HCT116 (cell line): ENCODE measurements around the gene ACSF2. TPM values are rescaled to one million over a fixed set of nuclear protein-coding genes. Genes with fewer than 3 reads are reported as not detected.

ENCODE experiments used
- ATAC-seq: fragments of 200-7000 bp; cut with Tn5 transposase; 2 replicates; pipeline ENCODE4 v1.9.1; 2020; ENCODE audit warnings: mild to moderate bottlenecking, moderate library complexity
- BruUV-seq: library from RNA; stranded (reverse); fragments of 400-500 nt; replicated peaks from 2 replicates; lab custom pipeline; 2021; lab: Mats Ljungman, UMichigan
- CTCF ChIA-PET: fragments of 300-600 bp; sonication (Branson Sonifier 250); formaldehyde crosslinking; loops from one replicate; lab custom pipeline; 2021; ENCODE audit warnings: antibody characterized with exemption; lab: Charles Lee
- POLR2A ChIA-PET: fragments of 300-600, 350-600 bp; sonication (Branson Sonifier 250); formaldehyde crosslinking; loops from one replicate; lab custom pipeline; 2021; ENCODE audit warnings: antibody characterized with exemption; lab: Charles Lee
- RAD21 ChIA-PET, 2 experiments: fragments of 300-600 bp; sonication (Branson Sonifier 250); formaldehyde crosslinking; loops; one replicate each; lab custom pipeline; 2023; ENCODE audit warnings: low total read pairs in 2 of 2; ENCODE audit not compliant: uncharacterized antibody in 2 of 2, unreplicated experiment in 2 of 2, low non-redundant PET in 1 of 2; lab: Charles Lee
- DNase-seq: peaks from one replicate; pipeline ENCODE4 v3.0.0-alpha.2; 2010; ENCODE audit warnings: low read depth, low spot score
- H2AFZ ChIP-seq: fragments of 200-600 bp; shearing (Covaris generic), sonication (generic); 2 replicates; pipeline ENCODE4 v1.6.1; 2017; ENCODE audit warnings: low read depth, mixed run types, mixed read lengths, antibody characterized with exemption, low read length; ENCODE audit not compliant: poor library complexity, severe bottlenecking
- H3K27ac ChIP-seq: 2 replicates; pipeline ENCODE4 v1.5.1; 2012; ENCODE audit warnings: low read depth, low read length
- H3K27me3 ChIP-seq: fragments of 200-600 bp; sonication (generic); 2 replicates; pipeline ENCODE4 v1.6.1; 2016; ENCODE audit warnings: mixed run types, low read length, mixed read lengths; ENCODE audit not compliant: insufficient read depth
- H3K36me3 ChIP-seq, 2 experiments: fragments of 200-500 bp in 1 of 2; fragments of 200-600 bp in 1 of 2; sonication (Bioruptor generic) in 1 of 2; sonication (generic) in 1 of 2; 2 replicates each; pipeline versions ENCODE4 v1.5.1 to v1.6.1; 2014 to 2016; ENCODE audit warnings: low read length in 2 of 2, inconsistent platforms in 1 of 2, mixed read lengths in 1 of 2, mixed run types in 1 of 2; ENCODE audit not compliant: insufficient read depth in 2 of 2, control insufficient read depth in 1 of 2
- H3K4me1 ChIP-seq, 2 experiments: fragments of 200-600 bp in 1 of 2; sonication (generic) in 1 of 2; 2 replicates each; pipeline versions ENCODE4 v1.5.1 to v1.6.1; 2012 to 2017; ENCODE audit warnings: low read length in 2 of 2, inconsistent platforms in 1 of 2, mild to moderate bottlenecking in 1 of 2, mixed read lengths in 1 of 2, mixed run types in 1 of 2, moderate library complexity in 1 of 2; ENCODE audit not compliant: insufficient read depth in 2 of 2, control insufficient read depth in 1 of 2
- H3K4me2 ChIP-seq: fragments of 200-600 bp; sonication (generic); 2 replicates; pipeline ENCODE4 v1.6.1; 2017; ENCODE audit warnings: mixed run types, low read length, mixed read lengths
- H3K4me3 ChIP-seq, 2 experiments: fragments of 200-600 bp in 1 of 2; sonication (generic) in 1 of 2; replicated peaks in 1 of 2; 2 replicates each; pipeline ENCODE4 v1.5.1; 2011 to 2016; ENCODE audit warnings: low read length in 2 of 2, control low read depth in 1 of 2, low read depth in 1 of 2, mild to moderate bottlenecking in 1 of 2, mixed read lengths in 1 of 2, mixed run types in 1 of 2
- H3K79me2 ChIP-seq: fragments of 200-600 bp; sonication (generic); 2 replicates; pipeline ENCODE4 v1.6.1; 2017; ENCODE audit warnings: mild to moderate bottlenecking, mixed run types, low read length, moderate library complexity, mixed read lengths; ENCODE audit not compliant: insufficient read depth
- H3K9ac ChIP-seq: fragments of 200-600 bp; sonication (generic); 2 replicates; pipeline ENCODE4 v1.6.1; 2016; ENCODE audit warnings: low read length, mixed read lengths
- H3K9me2 ChIP-seq: fragments of 200-600 bp; sonication (generic), shearing (Covaris generic); 2 replicates; pipeline ENCODE4 v1.6.1; 2017; ENCODE audit warnings: mixed run types, mild to moderate bottlenecking, moderate library complexity; ENCODE audit not compliant: insufficient read depth
- H3K9me3 ChIP-seq, 2 experiments: fragments of 200-500 bp in 1 of 2; fragments of 200-600 bp in 1 of 2; sonication (Bioruptor generic) in 1 of 2; sonication (generic) in 1 of 2; 2 replicates each; pipeline ENCODE4 v1.6.1; 2014 to 2017; ENCODE audit warnings: low read length in 2 of 2, mixed read lengths in 2 of 2, inconsistent platforms in 1 of 2, low read depth in 1 of 2, mild to moderate bottlenecking in 1 of 2, mixed run types in 1 of 2, moderate library complexity in 1 of 2; ENCODE audit not compliant: control insufficient read depth in 1 of 2, insufficient read depth in 1 of 2
- H4K20me1 ChIP-seq: fragments of 200-600 bp; sonication (generic), shearing (Covaris generic); 2 replicates; pipeline ENCODE4 v1.6.1; 2017; ENCODE audit warnings: mixed run types, mild to moderate bottlenecking, moderate library complexity; ENCODE audit not compliant: insufficient read depth
- CBX3 ChIP-seq: IDR thresholded peaks from 2 replicates; pipeline ENCODE4 v1.6.1; 2012; ENCODE audit warnings: low read depth
- CEBPB ChIP-seq: IDR thresholded peaks from 2 replicates; pipeline ENCODE4 v1.6.1; 2012; ENCODE audit warnings: low read depth
- EGR1 ChIP-seq: IDR thresholded peaks from 2 replicates; pipeline ENCODE4 v1.6.1; 2012; ENCODE audit warnings: low read depth
- EZH2 ChIP-seq: fragments of 200-600 bp; sonication (generic); IDR thresholded peaks from 2 replicates; pipeline ENCODE4 v1.6.1; 2017; ENCODE audit warnings: antibody characterized with exemption, mixed run types
- FOSL1 ChIP-seq: IDR thresholded peaks from 2 replicates; pipeline ENCODE4 v1.6.1; 2012; ENCODE audit warnings: low read depth
- POLR2A ChIP-seq: IDR thresholded peaks from 2 replicates; pipeline ENCODE4 v1.7.0; 2011; ENCODE audit warnings: borderline replicate concordance; ENCODE audit not compliant: insufficient read depth, insufficient read length; ENCODE audit errors: extremely low read depth
- POLR2AphosphoS5 ChIP-seq: IDR thresholded peaks from 2 replicates; pipeline ENCODE4 v1.6.1; 2011; ENCODE audit warnings: mild to moderate bottlenecking, low read depth, low read length, moderate library complexity
- RAD21 ChIP-seq: IDR thresholded peaks from 2 replicates; pipeline ENCODE4 v1.6.1; 2012; ENCODE audit warnings: low read depth, mild to moderate bottlenecking
- REST ChIP-seq: IDR thresholded peaks from 2 replicates; pipeline ENCODE4 v1.6.1; 2012; ENCODE audit warnings: low read depth
- SIN3A ChIP-seq: IDR thresholded peaks from 2 replicates; pipeline ENCODE4 v1.6.1; 2012; ENCODE audit warnings: low read depth
- SP1 ChIP-seq: IDR thresholded peaks from 2 replicates; pipeline ENCODE4 v1.6.1; 2012; ENCODE audit warnings: low read depth
- SRF ChIP-seq: IDR thresholded peaks from 2 replicates; pipeline ENCODE4 v1.6.1; 2012; ENCODE audit warnings: low read depth
- intact Hi-C: fragments of 100-400 bp; cut with micrococcal nuclease; formaldehyde crosslinking; loops from 2 replicates; pipeline ENCODE4 v1.10.0; 2022
- total RNA-seq: library from RNA; stranded (reverse); gene quantifications from one replicate; pipeline ENCODE4 v1.2.1, GENCODE V29; 2021; ENCODE audit not compliant: unreplicated experiment
- TF ChIP-seq, protein P1 (sequence below): IDR thresholded peaks from 2 replicates; pipeline ENCODE4 v1.6.1; 2011; ENCODE audit warnings: mild to moderate bottlenecking, low read length, moderate library complexity; ENCODE audit not compliant: insufficient replicate concordance; ENCODE audit errors: extremely low read depth

Gene ACSF2
- total RNA-seq, 1 experiment from 2014 or later, result 52.4 TPM

GRCh38 chr17:50466371-50467113 is 40.5 kb downstream of the ACSF2 start:
- intact Hi-C loops, result no loop called here
- Histone ChIP-seq H3K36me3 (no peaks in the 10 kb centered on the region), H3K9me2 (no peaks in the 10 kb centered on the region), H4K20me1 (no peaks in the 10 kb centered on the region), H3K4me2 (no peak overlapping the region), H3K4me3 (no peak overlapping the region), H2AFZ (no peak overlapping the region), H3K9ac (no peak overlapping the region), H3K27me3 (no peaks in the 10 kb centered on the region), H3K27ac (no peak overlapping the region; the same call in 1 of the 2 replicates), H3K9me3 (no peaks in the 10 kb centered on the region), H3K4me1 (peaks cover 4 to 16% of the 10 kb centered on the region in 2 experiments; a peak in 2 of 4 replicates), H3K79me2 (no peaks in the 10 kb centered on the region)
- no TSS peak for BruUV-seq
- TF ChIP-seq CEBPB, result no peak
- no peak for TF ChIP-seq SP1
- TF ChIP-seq SIN3A, result no peak
- ChIA-PET POLR2A (interaction anchor here (0.6 kb wide), 1 partner anchor 38 kb away, joined by 3 read pairs; no protein-coding TSS in a partner anchor), RAD21 (no interaction called here), CTCF (no interaction called here)
- peak; percentile 16; the same call in 1 of the 2 replicates for ATAC-seq
- no peak for DNase-seq

DNA sequence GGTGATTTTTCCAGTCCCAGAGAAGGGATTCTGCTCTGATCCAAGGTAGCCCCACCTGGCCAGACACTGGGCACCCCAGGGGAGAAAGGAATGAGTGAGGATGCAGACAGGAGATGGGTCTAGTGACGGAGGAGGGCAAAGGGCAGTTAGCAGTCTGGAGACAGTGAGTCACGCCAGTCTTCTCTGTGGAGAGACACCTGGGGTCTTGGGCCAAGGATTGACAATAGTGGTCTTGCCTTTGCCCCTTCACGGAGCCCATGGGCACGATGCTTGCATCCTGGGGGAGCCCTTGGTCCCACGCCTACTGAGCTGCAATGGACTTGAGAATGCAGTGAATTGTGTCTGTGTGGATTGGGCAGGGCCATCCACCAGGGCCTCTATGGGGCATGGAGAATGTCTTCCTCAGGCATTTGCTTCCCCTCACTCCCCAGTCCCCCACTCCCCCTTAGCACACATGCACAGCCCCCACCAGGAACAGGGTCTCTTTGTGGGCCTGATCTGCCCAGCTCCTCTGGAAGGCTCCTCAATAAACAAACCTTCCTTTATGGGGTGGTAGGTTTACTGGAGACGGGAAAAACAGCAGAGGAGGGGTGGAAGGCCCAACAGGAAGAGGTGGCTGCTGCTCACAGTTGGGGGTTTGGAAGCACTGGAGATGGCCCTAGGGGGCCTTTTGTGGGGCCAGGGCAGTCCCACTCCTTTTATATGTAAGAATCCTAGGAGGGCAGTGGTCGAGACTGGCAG is 41.3 kb downstream of the ACSF2 start:
- ChIA-PET POLR2A (interaction anchor here (0.8 kb wide), 1 partner anchor 9 kb away, joined by 3 read pairs; no protein-coding TSS in a partner anchor), RAD21 (no interaction called here), CTCF (no interaction called here)
- H3K4me3 ChIP-seq, result no peak overlapping the region
- H3K79me2 ChIP-seq, result no peaks in the 10 kb centered on the region
- no peaks in the 10 kb centered on the region for H4K20me1 ChIP-seq
- H3K9me3 ChIP-seq, result no peaks in the 10 kb centered on the region
- no peaks in the 10 kb centered on the region for H3K27me3 ChIP-seq
- H3K27ac ChIP-seq, result no peak overlapping the region
- H3K9me2 ChIP-seq, result no peaks in the 10 kb centered on the region
- no peak overlapping the region for H2AFZ ChIP-seq
- H3K4me1 ChIP-seq, result peaks cover 4 to 16% of the 10 kb centered on the region in 2 experiments; a peak in 2 of 4 replicates
- intact Hi-C loops, result no loop called here
- BruUV-seq, result no TSS peak
- ATAC-seq (no peak), DNase-seq (no peak)
- no peak overlapping the region for H3K4me2 ChIP-seq
- H3K36me3 ChIP-seq, result no peaks in the 10 kb centered on the region
- H3K9ac ChIP-seq, result no peak overlapping the region
- no peak for TF ChIP-seq SRF
- no peak for TF ChIP-seq POLR2A
- no peak for TF ChIP-seq EGR1
- TF ChIP-seq CBX3, result no peak
- TF ChIP-seq REST, result no peak
- no peak for TF ChIP-seq CEBPB
- TF ChIP-seq, protein P1, sequence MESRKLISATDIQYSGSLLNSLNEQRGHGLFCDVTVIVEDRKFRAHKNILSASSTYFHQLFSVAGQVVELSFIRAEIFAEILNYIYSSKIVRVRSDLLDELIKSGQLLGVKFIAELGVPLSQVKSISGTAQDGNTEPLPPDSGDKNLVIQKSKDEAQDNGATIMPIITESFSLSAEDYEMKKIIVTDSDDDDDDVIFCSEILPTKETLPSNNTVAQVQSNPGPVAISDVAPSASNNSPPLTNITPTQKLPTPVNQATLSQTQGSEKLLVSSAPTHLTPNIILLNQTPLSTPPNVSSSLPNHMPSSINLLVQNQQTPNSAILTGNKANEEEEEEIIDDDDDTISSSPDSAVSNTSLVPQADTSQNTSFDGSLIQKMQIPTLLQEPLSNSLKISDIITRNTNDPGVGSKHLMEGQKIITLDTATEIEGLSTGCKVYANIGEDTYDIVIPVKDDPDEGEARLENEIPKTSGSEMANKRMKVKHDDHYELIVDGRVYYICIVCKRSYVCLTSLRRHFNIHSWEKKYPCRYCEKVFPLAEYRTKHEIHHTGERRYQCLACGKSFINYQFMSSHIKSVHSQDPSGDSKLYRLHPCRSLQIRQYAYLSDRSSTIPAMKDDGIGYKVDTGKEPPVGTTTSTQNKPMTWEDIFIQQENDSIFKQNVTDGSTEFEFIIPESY, result no peak
- no peak for TF ChIP-seq FOSL1
- TF ChIP-seq RAD21, result no peak
- TF ChIP-seq EZH2, result no peak
- TF ChIP-seq POLR2AphosphoS5, result no peak
- TF ChIP-seq SP1, result no peak
